CD4-positive, CD25-positive, alpha-beta regulatory T cell (primary cell): Measurements from ENCODE around the gene ZCWPW1. TPM values are rescaled to one million over a fixed set of nuclear protein-coding genes. Genes with fewer than 3 reads are reported as not detected.
A peak's percentile ranks its signal among the peaks of the same experiment; 100 is the strongest.
"Not testable (repeated sequence)": the region's sequence is repeated elsewhere in the genome, so short reads cannot be mapped to it uniquely, and the experiment has no call there.

Experiments
- ATAC-seq, 2 donors: fragments of 150-1000 bp; cut with Tn5 transposase; one replicate each; pipeline ENCODE4 v1.10.0; 2021; ENCODE audit warnings: low read depth in 2 of 2, moderate number of reproducible peaks in 2 of 2, moderate library complexity in 1 of 2
- DNase-seq, 3 donors: peaks; one replicate each; pipeline versions ENCODE4 v3.0.0 to v3.0.0-alpha.2; 2012 to 2022; ENCODE audit warnings: mixed read lengths in 1 of 3
- H3K27ac ChIP-seq: one replicate; pipeline ENCODE4 v1.7.0; 2013; ENCODE audit warnings: mild to moderate bottlenecking, low read length; ENCODE audit not compliant: insufficient read depth, poor library complexity, severe bottlenecking
- H3K27me3 ChIP-seq: one replicate; pipeline ENCODE4 v1.7.0; 2013; ENCODE audit warnings: low read length; ENCODE audit not compliant: control insufficient read depth, insufficient read depth
- H3K36me3 ChIP-seq: one replicate; pipeline ENCODE4 v1.7.0; 2013; ENCODE audit warnings: mild to moderate bottlenecking, low read length, moderate library complexity; ENCODE audit not compliant: control insufficient read depth, insufficient read depth
- H3K4me1 ChIP-seq: 2 replicates; pipeline ENCODE4 v1.7.0; 2013; ENCODE audit warnings: mild to moderate bottlenecking, low read length; ENCODE audit not compliant: insufficient read depth, control insufficient read depth, poor library complexity, severe bottlenecking
- H3K4me3 ChIP-seq: one replicate; pipeline ENCODE4 v1.7.0; 2013; ENCODE audit warnings: low read depth, mild to moderate bottlenecking, low read length, moderate library complexity
- H3K9me3 ChIP-seq, 2 experiments: 1 replicate in 1 of 2; 2 replicates in 1 of 2; pipeline ENCODE4 v1.7.0; 2013; ENCODE audit warnings: low read length in 2 of 2, mild to moderate bottlenecking in 1 of 2, moderate library complexity in 1 of 2; ENCODE audit not compliant: control insufficient read depth in 2 of 2
- H3K27ac Mint-ChIP-seq, 3 donors: one replicate each; pipeline ENCODE4 v1.8.0; 2020 to 2022; ENCODE audit warnings: mild to moderate bottlenecking in 3 of 3, mixed read lengths in 3 of 3, moderate library complexity in 2 of 3
- H3K27me3 Mint-ChIP-seq: one replicate; pipeline ENCODE4 v1.8.0; 2022; ENCODE audit warnings: mild to moderate bottlenecking, mixed read lengths
- H3K36me3 Mint-ChIP-seq: one replicate; pipeline ENCODE4 v1.8.0; 2020; ENCODE audit warnings: mixed read lengths
- H3K4me1 Mint-ChIP-seq, 4 donors: one replicate each; pipeline ENCODE4 v1.8.0; 2020 to 2022; ENCODE audit warnings: mixed read lengths in 4 of 4, mild to moderate bottlenecking in 1 of 4
- H3K4me3 Mint-ChIP-seq, 4 donors: one replicate each; pipeline ENCODE4 v1.8.0; 2020 to 2022; ENCODE audit warnings: mild to moderate bottlenecking in 4 of 4, mixed read lengths in 4 of 4, moderate library complexity in 3 of 4
- H3K9me3 Mint-ChIP-seq, 7 donors: one replicate each; pipeline ENCODE4 v1.8.0; 2020 to 2022; ENCODE audit warnings: mixed read lengths in 7 of 7, mild to moderate bottlenecking in 3 of 7, moderate library complexity in 2 of 7
- polyA plus RNA-seq, 4 donors: library from polyadenylated mRNA; unstranded; fragments of 300-500 nt; fragmentation: Illumina TruSeq; gene quantifications; one replicate each; pipeline ENCODE4 v1.2.3, GENCODE V29; 2021
- total RNA-seq: library from RNA; stranded (reverse); gene quantifications from one replicate; pipeline ENCODE4 v1.2.3, GENCODE V29; 2022

Gene ZCWPW1
- total and polyA plus RNA-seq, 5 donors from 2014 or later, result 2.2 to 5.4 (median 4.0) TPM

DNA sequence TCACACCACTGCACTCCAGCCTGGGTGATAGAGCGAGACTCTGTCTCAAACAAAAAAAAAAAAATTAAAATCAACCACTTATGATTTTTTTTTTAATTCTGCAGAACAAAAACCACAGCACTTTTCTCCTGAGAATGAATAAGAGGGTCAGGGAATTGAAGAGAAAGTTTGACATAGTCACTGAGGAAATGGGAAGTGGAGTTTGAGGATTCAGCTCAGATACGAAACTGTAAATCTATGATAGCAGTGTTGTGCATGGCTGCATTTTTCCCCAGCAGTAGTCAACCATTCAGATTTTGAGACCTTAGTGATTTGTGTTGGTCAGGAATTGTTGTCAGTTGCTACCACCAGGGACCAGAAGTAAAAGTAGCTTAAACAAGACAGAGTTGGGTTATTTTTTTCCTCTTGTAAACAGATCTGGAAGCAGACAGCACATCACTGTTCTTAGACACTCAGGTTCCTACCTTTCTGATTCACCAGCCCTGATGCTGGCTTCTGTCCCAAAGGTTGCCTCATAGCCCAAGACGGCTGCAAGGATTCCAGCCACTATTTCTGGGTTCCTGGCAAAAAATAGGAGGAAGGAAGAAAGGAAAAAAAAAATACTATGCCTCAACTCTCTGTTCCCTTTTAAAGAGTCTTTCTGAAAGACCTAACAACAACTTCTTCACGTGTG is 35.1 kb downstream of the ZCWPW1 start:
- Histone ChIP-seq H3K27me3 (peaks cover 2% of the 10 kb centered on the region), H3K36me3 (no peaks in the 10 kb centered on the region), H3K4me1 (peaks cover 12% of the 10 kb centered on the region), H3K9me3 (no peaks in the 10 kb centered on the region), H3K4me3 (no peak overlapping the region), H3K27ac (no peak overlapping the region)
- Mint-ChIP-seq H3K36me3 (peaks cover 7% of the 10 kb centered on the region), H3K27ac (no peak overlapping the region), H3K9me3 (no peaks in the 10 kb centered on the region), H3K4me3 (no peak overlapping the region), H3K27me3 (peaks cover 19% of the 10 kb centered on the region), H3K4me1 (peaks cover 9 to 21% (median 13%) of the 10 kb centered on the region in 4 donors)
- ATAC-seq, result no peak
- no peak for DNase-seq

- H3K27ac Mint-ChIP-seq, result peak overlapping the region in 1 of 3 donors; percentile 75
- ATAC-seq, result no peak
- H3K36me3 ChIP-seq, result no peaks in the 10 kb centered on the region
These were observed 38.1 kb downstream of the ZCWPW1 start for GRCh38 chr7:100390286-100391009.

DNA sequence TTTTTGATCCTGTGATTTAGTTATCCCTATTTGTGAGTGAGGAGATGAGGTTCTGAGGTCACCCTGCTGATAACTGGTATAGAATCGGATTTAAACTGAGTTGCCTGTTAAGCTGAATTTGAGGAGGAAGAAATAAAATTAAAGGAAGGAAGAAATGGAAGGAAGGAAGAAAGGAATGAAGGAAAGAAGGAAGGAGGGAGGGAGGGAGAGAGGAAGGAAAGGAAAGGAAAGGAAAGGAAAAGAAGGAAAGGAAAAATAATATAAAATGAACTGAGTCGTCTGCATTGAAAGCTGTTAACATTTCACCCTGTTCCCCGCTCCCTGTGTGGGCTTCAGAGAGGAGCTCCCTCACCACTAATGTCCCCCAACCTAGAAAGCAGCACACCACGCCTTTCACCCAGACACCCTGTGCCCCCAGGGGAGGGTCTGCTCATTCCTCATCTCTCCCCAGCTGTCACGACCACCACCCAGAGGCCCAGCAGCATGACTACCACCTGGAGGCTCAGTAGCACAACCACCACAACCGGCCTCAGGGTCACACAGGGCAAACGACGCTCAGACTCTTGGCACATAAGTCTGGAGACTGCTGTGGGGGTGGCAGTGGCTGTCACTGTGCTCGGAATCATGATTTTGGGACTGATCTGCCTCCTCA is 38.9 kb downstream of the ZCWPW1 start:
- Histone ChIP-seq H3K9me3 (no peaks in the 10 kb centered on the region), H3K4me1 (no peaks in the 10 kb centered on the region), H3K4me3 (no peak overlapping the region), H3K27me3 (peaks cover 2% of the 10 kb centered on the region), H3K36me3 (no peaks in the 10 kb centered on the region), H3K27ac (no peak overlapping the region)
- ATAC-seq, result no peak
- H3K27me3 Mint-ChIP-seq, result peaks cover 22% of the 10 kb centered on the region
- H3K4me3 Mint-ChIP-seq, result no peak overlapping the region
- H3K9me3 Mint-ChIP-seq, result peaks cover 0 to 1% (median 0%) of the 10 kb centered on the region in 7 donors
- no peak overlapping the region for H3K27ac Mint-ChIP-seq
- H3K36me3 Mint-ChIP-seq, result peaks cover 7% of the 10 kb centered on the region
- no peak for DNase-seq
- H3K4me1 Mint-ChIP-seq, result no peaks in the 10 kb centered on the region

More at GRCh38 chr7:100390286-100391009, 38.1 kb downstream of the ZCWPW1 start:
- H3K4me1 Mint-ChIP-seq, result peaks cover 0 to 4% (median 0%) of the 10 kb centered on the region in 4 donors
- peaks cover 7% of the 10 kb centered on the region for H3K36me3 Mint-ChIP-seq
- H3K9me3 ChIP-seq, result no peaks in the 10 kb centered on the region
- peaks cover 18% of the 10 kb centered on the region for H3K27me3 Mint-ChIP-seq
- H3K4me1 ChIP-seq, result no peaks in the 10 kb centered on the region
- H3K4me3 ChIP-seq, result no peak overlapping the region
- peaks cover 2% of the 10 kb centered on the region for H3K27me3 ChIP-seq
- no peaks in the 10 kb centered on the region for H3K9me3 Mint-ChIP-seq
- DNase-seq, result no peak
- H3K4me3 Mint-ChIP-seq, result no peak overlapping the region
- H3K27ac ChIP-seq, result no peak overlapping the region

GRCh38 chr7:100387695-100388094 is 40.8 kb downstream of the ZCWPW1 start:
- H3K27me3 Mint-ChIP-seq, result peaks cover 22% of the 10 kb centered on the region
- H3K27ac ChIP-seq, result no peak overlapping the region
- peaks cover 13% of the 10 kb centered on the region for H3K36me3 Mint-ChIP-seq
- no peak overlapping the region for H3K27ac Mint-ChIP-seq
- H3K4me1 Mint-ChIP-seq, result peaks cover 0 to 5% (median 2%) of the 10 kb centered on the region in 4 donors
- no peak overlapping the region for H3K4me3 ChIP-seq
- H3K36me3 ChIP-seq, result no peaks in the 10 kb centered on the region
- no peak for DNase-seq
- H3K27me3 ChIP-seq, result no peaks in the 10 kb centered on the region
- no peak for ATAC-seq
- H3K9me3 ChIP-seq, result no peaks in the 10 kb centered on the region
- no peak overlapping the region for H3K4me3 Mint-ChIP-seq
- H3K9me3 Mint-ChIP-seq, result peaks cover 0 to 2% (median 0%) of the 10 kb centered on the region in 7 donors
- no peaks in the 10 kb centered on the region for H3K4me1 ChIP-seq

GRCh38 chr7:100386940-100387339 is 41.6 kb downstream of the ZCWPW1 start:
- DNase-seq, result no peak
- Histone ChIP-seq H3K27ac (no peak overlapping the region), H3K4me1 (no peaks in the 10 kb centered on the region), H3K27me3 (no peaks in the 10 kb centered on the region), H3K36me3 (no peaks in the 10 kb centered on the region), H3K9me3 (no peaks in the 10 kb centered on the region), H3K4me3 (no peak overlapping the region)
- no peak for ATAC-seq
- Mint-ChIP-seq H3K27me3 (peaks cover 22% of the 10 kb centered on the region), H3K27ac (no peak overlapping the region), H3K36me3 (peaks cover 13% of the 10 kb centered on the region), H3K4me3 (no peak overlapping the region), H3K9me3 (peaks cover 0 to 2% (median 0%) of the 10 kb centered on the region in 7 donors), H3K4me1 (peaks cover 0 to 6% (median 5%) of the 10 kb centered on the region in 4 donors)

DNA sequence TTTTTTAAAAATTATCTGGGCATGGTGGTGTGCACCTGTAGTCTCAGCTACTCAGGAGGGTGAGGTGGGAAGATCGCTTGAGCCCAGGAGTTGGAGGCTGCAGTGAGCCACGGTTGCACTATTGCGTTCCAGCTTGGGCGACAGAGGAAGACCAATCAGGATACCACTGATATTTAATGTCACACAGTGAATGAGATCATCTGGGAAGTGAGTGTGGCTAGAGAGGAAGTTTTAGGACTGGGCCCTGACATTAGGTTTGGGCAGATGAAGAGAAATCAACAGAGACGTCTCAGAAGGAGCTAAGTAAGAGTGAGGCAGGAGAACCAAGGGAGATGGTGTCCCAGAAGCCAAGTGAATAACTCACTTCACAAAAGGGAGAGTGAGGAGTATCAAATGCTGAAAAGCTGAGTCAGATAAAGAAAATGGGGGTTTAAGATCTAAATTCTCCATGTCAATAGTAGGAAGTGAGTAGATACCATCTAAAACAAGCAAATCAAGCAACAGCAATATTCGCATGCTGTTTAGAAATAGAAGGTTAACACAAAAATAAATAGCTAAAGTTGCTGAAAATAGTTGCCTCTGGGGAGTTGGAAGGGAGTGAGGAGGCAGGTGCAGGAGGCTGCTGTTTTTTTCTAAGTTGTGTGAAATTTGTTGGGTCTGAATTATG is 43.7 kb downstream of the ZCWPW1 start:
- no peak overlapping the region for H3K4me3 ChIP-seq
- Mint-ChIP-seq H3K27me3 (peaks cover 15% of the 10 kb centered on the region), H3K36me3 (peaks cover 10% of the 10 kb centered on the region), H3K4me3 (no peak overlapping the region), H3K27ac (no peak overlapping the region), H3K4me1 (peaks cover 0 to 6% (median 5%) of the 10 kb centered on the region in 4 donors), H3K9me3 (peaks cover 0 to 2% (median 0%) of the 10 kb centered on the region in 7 donors)
- H3K4me1 ChIP-seq, result no peaks in the 10 kb centered on the region
- H3K9me3 ChIP-seq, result no peaks in the 10 kb centered on the region
- DNase-seq, result no peak
- ATAC-seq, result no peak
- no peaks in the 10 kb centered on the region for H3K36me3 ChIP-seq
- H3K27ac ChIP-seq, result no peak overlapping the region
- H3K27me3 ChIP-seq, result no peaks in the 10 kb centered on the region

- ATAC-seq, H3K9me3 Mint-ChIP-seq, H3K4me1 ChIP-seq, H3K36me3 ChIP-seq, DNase-seq, H3K27ac Mint-ChIP-seq, H3K36me3 Mint-ChIP-seq, H3K9me3 ChIP-seq, H3K27me3 ChIP-seq, H3K27ac ChIP-seq, H3K4me3 ChIP-seq, H3K4me1 Mint-ChIP-seq: not testable (repeated sequence)
- Mint-ChIP-seq H3K4me3 (peak overlapping the region in 1 of 4 donors; percentile 68), H3K27me3 (peaks cover 15% of the 10 kb centered on the region)
These were observed 46.2 kb downstream of the ZCWPW1 start for GRCh38 chr7:100382234-100382853.
